B cell (primary cell): Measurements from ENCODE around the gene TNFRSF6B.

Experiments
- EZH2 ChIP-seq: IDR thresholded peaks from 2 replicates; pipeline ENCODE4 v1.6.1; 2012; ENCODE audit warnings: borderline replicate concordance, low read depth, mild to moderate bottlenecking, moderate library complexity, low read length; ENCODE audit not compliant: insufficient read depth, poor library complexity, severe bottlenecking
- TF ChIP-seq, protein P1 (sequence below): fragments of 200-600 bp; IDR thresholded peaks from one replicate; pipeline ENCODE4 v1.8.0; 2022; ENCODE audit warnings: antibody characterized with exemption, mild to moderate bottlenecking

DNA sequence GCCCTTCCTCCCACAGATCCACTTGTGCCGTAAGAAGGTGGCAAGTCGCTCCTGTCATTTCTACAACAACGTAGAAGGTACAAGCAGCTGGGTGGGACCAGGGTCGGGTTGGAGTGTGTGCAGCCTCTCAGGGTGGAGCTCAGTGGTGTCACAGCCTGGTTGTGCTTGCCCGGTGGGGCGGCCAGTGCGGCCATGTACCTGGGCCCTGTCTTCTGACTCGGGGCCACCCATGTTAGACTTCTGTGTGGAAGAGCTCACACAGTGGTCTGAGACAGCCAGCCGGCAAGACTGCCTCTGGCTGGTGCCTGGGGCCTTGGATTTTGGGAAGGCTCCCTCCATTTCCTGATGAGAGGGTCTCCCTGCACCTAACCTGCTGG is 33.7 kb upstream of the TNFRSF6B start:
- TF ChIP-seq, protein P1, sequence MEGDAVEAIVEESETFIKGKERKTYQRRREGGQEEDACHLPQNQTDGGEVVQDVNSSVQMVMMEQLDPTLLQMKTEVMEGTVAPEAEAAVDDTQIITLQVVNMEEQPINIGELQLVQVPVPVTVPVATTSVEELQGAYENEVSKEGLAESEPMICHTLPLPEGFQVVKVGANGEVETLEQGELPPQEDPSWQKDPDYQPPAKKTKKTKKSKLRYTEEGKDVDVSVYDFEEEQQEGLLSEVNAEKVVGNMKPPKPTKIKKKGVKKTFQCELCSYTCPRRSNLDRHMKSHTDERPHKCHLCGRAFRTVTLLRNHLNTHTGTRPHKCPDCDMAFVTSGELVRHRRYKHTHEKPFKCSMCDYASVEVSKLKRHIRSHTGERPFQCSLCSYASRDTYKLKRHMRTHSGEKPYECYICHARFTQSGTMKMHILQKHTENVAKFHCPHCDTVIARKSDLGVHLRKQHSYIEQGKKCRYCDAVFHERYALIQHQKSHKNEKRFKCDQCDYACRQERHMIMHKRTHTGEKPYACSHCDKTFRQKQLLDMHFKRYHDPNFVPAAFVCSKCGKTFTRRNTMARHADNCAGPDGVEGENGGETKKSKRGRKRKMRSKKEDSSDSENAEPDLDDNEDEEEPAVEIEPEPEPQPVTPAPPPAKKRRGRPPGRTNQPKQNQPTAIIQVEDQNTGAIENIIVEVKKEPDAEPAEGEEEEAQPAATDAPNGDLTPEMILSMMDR: no peak
- TF ChIP-seq EZH2: no peak
